H9 (cell line): Measurements from ENCODE around the gene IGSF9. TPM values are rescaled to one million over a fixed set of nuclear protein-coding genes. Genes with fewer than 3 reads are reported as not detected.

ENCODE experiments used
- DNase-seq: peaks from one replicate; pipeline ENCODE4 v3.0.0-alpha.2; 2017
- H2AFZ ChIP-seq: one replicate; pipeline ENCODE4 v1.6.1; 2013; ENCODE audit warnings: mild to moderate bottlenecking, low read length, control low read depth, moderate library complexity
- H2AK5ac ChIP-seq: 2 replicates; pipeline ENCODE4 v1.6.1; 2013; ENCODE audit warnings: low read length, control low read depth, mixed read lengths; ENCODE audit not compliant: insufficient read length
- H2BK120ac ChIP-seq: one replicate; pipeline ENCODE4 v1.6.1; 2013; ENCODE audit warnings: low read depth, mild to moderate bottlenecking, low read length, control low read depth, inconsistent platforms; ENCODE audit not compliant: poor library complexity, severe bottlenecking
- H2BK12ac ChIP-seq: 2 replicates; pipeline ENCODE4 v1.6.1; 2013; ENCODE audit warnings: low read length, control low read depth, mixed read lengths, low read depth; ENCODE audit not compliant: insufficient read length
- H2BK15ac ChIP-seq: 2 replicates; pipeline ENCODE4 v1.6.1; 2013; ENCODE audit warnings: low read depth, low read length, control low read depth
- H2BK20ac ChIP-seq: one replicate; pipeline ENCODE4 v1.6.1; 2013; ENCODE audit warnings: low read depth, mild to moderate bottlenecking, low read length, control low read depth, inconsistent platforms; ENCODE audit not compliant: poor library complexity, severe bottlenecking
- H2BK5ac ChIP-seq: 2 replicates; pipeline ENCODE4 v1.6.1; 2013; ENCODE audit warnings: low read length, control low read depth, mixed read lengths; ENCODE audit not compliant: insufficient read length
- H3K14ac ChIP-seq: 2 replicates; pipeline ENCODE4 v1.6.1; 2013; ENCODE audit warnings: low read length, control low read depth; ENCODE audit not compliant: insufficient read depth
- H3K18ac ChIP-seq: 2 replicates; pipeline ENCODE4 v1.6.1; 2013; ENCODE audit warnings: low read depth, mild to moderate bottlenecking, mixed read lengths, low read length, control low read depth; ENCODE audit not compliant: insufficient read length
- H3K23ac ChIP-seq: 2 replicates; pipeline ENCODE4 v1.6.1; 2013; ENCODE audit warnings: low read length, control low read depth, mixed read lengths, low read depth; ENCODE audit not compliant: insufficient read length
- H3K23me2 ChIP-seq: 2 replicates; pipeline ENCODE4 v1.6.1; 2013; ENCODE audit warnings: low read depth, mild to moderate bottlenecking, mixed read lengths, low read length, control low read depth; ENCODE audit not compliant: insufficient read length, poor library complexity, severe bottlenecking
- H3K27ac ChIP-seq: 2 replicates; pipeline ENCODE4 v1.5.1; 2013; ENCODE audit warnings: low read length, control low read depth, mixed read lengths, low read depth; ENCODE audit not compliant: insufficient read length
- H3K27me3 ChIP-seq: 2 replicates; pipeline ENCODE4 v1.6.1; 2013; ENCODE audit warnings: low read length, control low read depth, inconsistent platforms; ENCODE audit not compliant: insufficient read depth
- H3K4ac ChIP-seq: 2 replicates; pipeline ENCODE4 v1.6.1; 2013; ENCODE audit warnings: low read depth, mild to moderate bottlenecking, control low read depth, inconsistent platforms, low read length, moderate library complexity
- H3K4me1 ChIP-seq: 2 replicates; pipeline ENCODE4 v1.6.1; 2013; ENCODE audit warnings: low read length, control low read depth, inconsistent platforms; ENCODE audit not compliant: insufficient read depth
- H3K4me2 ChIP-seq: 2 replicates; pipeline ENCODE4 v1.6.1; 2013; ENCODE audit warnings: low read length, control low read depth, mixed read lengths; ENCODE audit not compliant: insufficient read length, insufficient read depth
- H3K56ac ChIP-seq: 2 replicates; pipeline ENCODE4 v1.6.1; 2013; ENCODE audit warnings: low read depth, mild to moderate bottlenecking, mixed read lengths, low read length, control low read depth; ENCODE audit not compliant: insufficient read length
- H3K79me1 ChIP-seq: 2 replicates; pipeline ENCODE4 v1.6.1; 2013; ENCODE audit warnings: low read depth, mild to moderate bottlenecking, moderate library complexity, low read length, control low read depth, inconsistent platforms; ENCODE audit not compliant: insufficient read depth, poor library complexity, severe bottlenecking
- H3K79me2 ChIP-seq: 2 replicates; pipeline ENCODE4 v1.6.1; 2013; ENCODE audit warnings: low read length, control low read depth, inconsistent platforms; ENCODE audit not compliant: insufficient read depth
- H3K9ac ChIP-seq: 2 replicates; pipeline ENCODE4 v1.6.1; 2013; ENCODE audit warnings: low read length, control low read depth, mixed read lengths; ENCODE audit not compliant: insufficient read length; ENCODE audit errors: extremely low read depth
- H3K9me3 ChIP-seq: one replicate; pipeline ENCODE4 v1.6.1; 2013; ENCODE audit warnings: low read depth, low read length, inconsistent platforms; ENCODE audit not compliant: control insufficient read depth
- H3T11ph ChIP-seq: one replicate; pipeline ENCODE4 v1.6.1; 2013; ENCODE audit warnings: mild to moderate bottlenecking, low read length, control low read depth, inconsistent platforms
- H4K20me1 ChIP-seq: one replicate; pipeline ENCODE4 v1.6.1; 2013; ENCODE audit not compliant: control insufficient read depth, insufficient read length, insufficient read depth
- H4K5ac ChIP-seq: 2 replicates; pipeline ENCODE4 v1.6.1; 2013; ENCODE audit warnings: low read depth, mild to moderate bottlenecking, mixed read lengths, low read length, control low read depth; ENCODE audit not compliant: insufficient read length
- H4K8ac ChIP-seq: replicated peaks from 2 replicates; pipeline ENCODE4 v1.6.1; 2013; ENCODE audit warnings: low read length, control low read depth, mixed read lengths, low read depth; ENCODE audit not compliant: insufficient read length
- H4K91ac ChIP-seq: 2 replicates; pipeline ENCODE4 v1.6.1; 2013; ENCODE audit warnings: low read depth, mild to moderate bottlenecking, moderate library complexity, mixed read lengths, low read length, control low read depth; ENCODE audit not compliant: insufficient read length
- H3K27ac Mint-ChIP-seq, 3 experiments: 2 replicates in 2 of 3; 3 replicates in 1 of 3; pipeline ENCODE4 v1.8.0; 2020 to 2021; ENCODE audit warnings: mixed read lengths in 3 of 3, mild to moderate bottlenecking in 1 of 3, moderate library complexity in 1 of 3
- H3K27me3 Mint-ChIP-seq: 2 replicates; pipeline ENCODE4 v1.8.0; 2021; ENCODE audit warnings: low read depth, mild to moderate bottlenecking, moderate library complexity, mixed read lengths
- H3K36me3 Mint-ChIP-seq, 3 experiments: 2 replicates in 2 of 3; 3 replicates in 1 of 3; pipeline ENCODE4 v1.8.0; 2020 to 2021; ENCODE audit warnings: low read depth in 3 of 3, mixed read lengths in 3 of 3; ENCODE audit not compliant: insufficient read depth in 1 of 3
- H3K4me1 Mint-ChIP-seq, 2 experiments: 2 replicates each; pipeline ENCODE4 v1.8.0; 2020; ENCODE audit warnings: mixed read lengths in 2 of 2
- H3K4me3 Mint-ChIP-seq, 2 experiments: 2 replicates in 1 of 2; 3 replicates in 1 of 2; pipeline ENCODE4 v1.8.0; 2020 to 2021; ENCODE audit warnings: mild to moderate bottlenecking in 2 of 2, mixed read lengths in 2 of 2, moderate library complexity in 1 of 2
- H3K9me3 Mint-ChIP-seq, 2 experiments: 2 replicates in 1 of 2; 3 replicates in 1 of 2; pipeline ENCODE4 v1.8.0; 2020; ENCODE audit warnings: mild to moderate bottlenecking in 2 of 2, mixed read lengths in 2 of 2, moderate library complexity in 1 of 2
- CTCF ChIP-seq: fragments of 200-600 bp; sonication (generic); conservative IDR thresholded peaks from 3 replicates; pipeline ENCODE4 v1.8.0; 2021; ENCODE audit warnings: antibody characterized with exemption, mild to moderate bottlenecking
- WGBS: extraction: QIAGEN DNeasy Blood & Tissue Kit; methylation state at CpG from one replicate; pipeline ENCODE4 v1.1.7; 2013; ENCODE audit warnings: missing lambda C conversion rate, low lambda C conversion rate, mixed read lengths; ENCODE audit not compliant: insufficient read length; ENCODE audit errors: extremely low coverage; 5-methylcytosine and 5-hydroxymethylcytosine counted together
- total RNA-seq: library from RNA; stranded (reverse); gene quantifications from 2 replicates; pipeline ENCODE4 v1.2.1, GENCODE V29; 2021

Gene IGSF9
- total RNA-seq, 1 experiment from 2014 or later = 11.3 TPM

GRCh38 chr1:159898527-159898926 lies 46.9 kb downstream of the IGSF9 start:
- Histone ChIP-seq H2BK12ac (no peak overlapping the region), H3K14ac (no peak overlapping the region), H4K5ac (no peak overlapping the region), H3K18ac (no peak overlapping the region), H2BK120ac (no peak overlapping the region), H2BK5ac (no peak overlapping the region), H3K27me3 (no peaks in the 10 kb centered on the region), H3K56ac (no peak overlapping the region), H2BK20ac (no peak overlapping the region), H3K79me1 (no peaks in the 10 kb centered on the region), H3K4me2 (no peak overlapping the region), H3K27ac (no peak overlapping the region), H4K8ac (no peak overlapping the region), H3K23ac (no peak overlapping the region), H4K20me1 (no peaks in the 10 kb centered on the region), H2AK5ac (no peak overlapping the region), H3K9me3 (no peaks in the 10 kb centered on the region), H3K9ac (no peak overlapping the region), H3K23me2 (peaks cover 4% of the 10 kb centered on the region), H3K79me2 (no peaks in the 10 kb centered on the region), H2AFZ (no peak overlapping the region), H2BK15ac (no peak overlapping the region), H3K4me1 (no peaks in the 10 kb centered on the region; the same call in 1 of the 2 replicates), H3K4ac (no peak overlapping the region), H3T11ph (no peak overlapping the region), H4K91ac (no peak overlapping the region)
- H3K4me1 Mint-ChIP-seq = peaks cover 16% of the 10 kb centered on the region in 2 experiments
- peaks cover 38% of the 10 kb centered on the region for H3K27me3 Mint-ChIP-seq
- no peak overlapping the region for H3K4me3 Mint-ChIP-seq
- no peak for DNase-seq
- H3K36me3 Mint-ChIP-seq = peaks cover 0 to 1% (median 0%) of the 10 kb centered on the region in 3 experiments; a peak in 2 of 7 replicates
- peaks cover under 1 to 3% of the 10 kb centered on the region in 2 experiments; a peak in 3 of 5 replicates for H3K9me3 Mint-ChIP-seq
- no peak for TF ChIP-seq CTCF
- no peak overlapping the region for H3K27ac Mint-ChIP-seq
- WGBS = no CpG with 5 or more reads among the region's 3 CpGs
